Esophagus mucosa (tissue), 1 donor: Measurements from ENCODE around the gene APOM. TPM values are rescaled to one million over a fixed set of nuclear protein-coding genes. Genes with fewer than 3 reads are reported as not detected.

Experiments used
- ATAC-seq: fragments of 200-7000 bp; cut with Tn5 transposase; one replicate; pipeline ENCODE4 v1.9.1; 2020
- total RNA-seq: library from RNA; stranded (reverse); gene quantifications from one replicate; pipeline ENCODE4 v1.2.4, GENCODE V29; 2023
- donor health status: DM: yes; HTN: yes; CAD: no.

APOM gene
- total RNA-seq, 1 donor from 2014 or later = 1.6 TPM

- no peak for ATAC-seq
Observed at GRCh38 chr6:31631681-31632278, 23.9 kb upstream of the APOM start.

GRCh38 chr6:31632279-31632946, 23.3 kb upstream of the APOM start:
- ATAC-seq = no peak

DNA sequence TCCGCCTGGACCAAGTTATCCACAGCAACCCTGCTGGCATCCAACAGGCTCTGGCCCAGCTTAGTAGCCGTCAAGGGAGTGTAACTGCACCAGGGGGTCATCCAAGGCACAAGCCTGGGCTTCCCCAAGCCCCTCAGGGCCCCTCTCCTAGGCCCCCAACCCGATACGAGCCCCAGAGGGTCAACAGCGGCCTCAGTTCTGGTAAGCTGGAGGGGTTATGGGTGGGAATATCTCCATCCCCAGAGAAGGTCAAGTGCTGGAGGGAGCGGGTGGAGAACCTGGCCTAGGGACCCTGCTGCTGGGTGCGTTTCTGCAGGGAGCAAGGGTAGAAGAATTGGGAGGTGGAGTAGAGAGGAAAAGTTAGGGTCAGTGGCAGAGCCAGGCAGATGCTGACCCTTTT, 22.2 kb upstream of the APOM start:
- no peak for ATAC-seq

GRCh38 chr6:31634131-31634530, 21.6 kb upstream of the APOM start:
- ATAC-seq = no peak

- ATAC-seq = no peak
Observed at GRCh38 chr6:31634969-31635575, 20.6 kb upstream of the APOM start.

GRCh38 chr6:31636698-31637596, 18.7 kb upstream of the APOM start:
- no peak for ATAC-seq

- ATAC-seq = no peak
Observed at GRCh38 chr6:31639043-31639442, 16.7 kb upstream of the APOM start.

DNA sequence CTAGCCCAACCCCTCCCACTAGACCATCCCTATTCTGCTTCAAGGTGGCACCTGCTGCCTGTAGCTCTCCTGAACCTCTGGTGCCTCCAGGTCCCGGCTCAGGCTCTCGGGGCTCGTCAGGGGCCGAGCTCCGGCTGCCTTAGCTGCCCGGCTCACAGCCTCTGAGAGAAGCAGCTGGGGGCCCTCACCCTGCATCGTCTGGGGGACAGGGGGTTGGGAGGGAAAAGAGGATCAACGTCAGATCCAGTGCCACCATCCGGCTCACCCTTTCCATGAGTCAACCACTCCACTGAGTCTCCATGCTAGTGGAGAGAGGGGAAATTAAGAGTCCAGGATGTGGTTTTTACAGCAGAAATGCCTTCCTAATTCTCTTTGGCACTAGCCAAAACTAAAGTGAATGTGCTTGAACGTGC, 16.2 kb upstream of the APOM start:
- no peak for ATAC-seq

- no peak for ATAC-seq
Observed at GRCh38 chr6:31640612-31641011, 15.1 kb upstream of the APOM start.

DNA sequence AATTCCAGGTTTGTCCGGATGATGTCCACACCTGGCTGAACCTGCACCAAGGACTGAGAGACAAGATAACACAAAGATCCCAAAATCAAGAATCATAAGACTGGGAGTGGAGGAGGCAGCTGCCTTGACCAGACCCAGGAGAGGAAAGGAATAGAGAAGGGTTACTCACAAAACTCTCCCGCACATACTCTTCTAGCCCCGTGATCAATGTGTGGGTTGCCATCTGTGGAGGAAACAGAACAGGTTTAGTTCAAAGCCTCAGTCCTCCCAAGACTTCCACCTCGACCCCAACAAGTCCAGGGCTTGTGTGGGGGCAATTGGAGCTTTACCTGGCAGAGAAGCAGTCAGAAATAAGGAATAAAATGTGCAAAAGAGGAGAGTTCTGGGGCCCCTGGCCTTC, 14.3 kb upstream of the APOM start:
- no peak for ATAC-seq

DNA sequence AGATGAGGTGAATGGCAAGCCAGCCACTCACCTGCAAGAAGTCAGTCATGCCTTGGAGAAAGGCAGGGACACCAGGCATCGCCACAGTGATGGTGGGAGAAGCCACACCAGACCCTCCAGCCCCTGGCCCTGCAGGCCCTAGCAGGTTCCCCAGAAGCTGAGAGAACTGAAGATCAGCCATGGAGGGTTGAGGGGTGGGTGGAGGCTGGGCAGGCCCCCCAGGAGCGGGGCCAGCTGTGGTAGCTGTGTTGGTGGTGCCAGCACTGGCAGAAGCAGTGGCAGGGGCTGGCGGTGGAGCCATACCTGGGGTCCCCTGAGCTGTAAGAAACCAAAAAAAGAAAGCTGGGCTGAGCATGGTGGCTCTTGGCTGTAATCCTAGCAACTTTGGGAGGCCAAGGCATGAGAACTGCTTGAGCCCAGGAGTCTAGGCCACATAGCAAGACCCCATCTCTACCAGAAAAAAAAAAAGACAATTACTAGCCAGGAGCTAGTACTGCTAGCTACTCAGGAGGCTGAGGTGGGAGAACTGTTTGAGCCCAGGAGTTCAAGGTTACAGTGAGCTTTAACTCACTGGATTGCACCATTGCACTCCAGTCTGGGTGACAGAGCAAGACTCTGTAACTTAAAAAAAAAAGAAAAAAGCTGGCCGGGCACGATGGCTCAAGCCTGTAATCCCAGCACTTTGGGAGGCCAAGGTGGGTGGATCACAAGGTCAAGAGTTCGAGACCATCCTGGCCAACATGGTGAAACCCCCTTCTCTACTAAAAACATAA, 12.7 kb upstream of the APOM start:
- ATAC-seq = no peak

- ATAC-seq = no peak
Observed at GRCh38 chr6:31643818-31644454, 11.8 kb upstream of the APOM start.

GRCh38 chr6:31645325-31645724, 10.4 kb upstream of the APOM start:
- ATAC-seq = no peak

- ATAC-seq = peak; percentile 74
Observed at GRCh38 chr6:31651602-31652191, 4.0 kb upstream of the APOM start.

- ATAC-seq = peak; percentile 66
Observed at GRCh38 chr6:31652925-31653724, 2.6 kb upstream of the APOM start.

DNA sequence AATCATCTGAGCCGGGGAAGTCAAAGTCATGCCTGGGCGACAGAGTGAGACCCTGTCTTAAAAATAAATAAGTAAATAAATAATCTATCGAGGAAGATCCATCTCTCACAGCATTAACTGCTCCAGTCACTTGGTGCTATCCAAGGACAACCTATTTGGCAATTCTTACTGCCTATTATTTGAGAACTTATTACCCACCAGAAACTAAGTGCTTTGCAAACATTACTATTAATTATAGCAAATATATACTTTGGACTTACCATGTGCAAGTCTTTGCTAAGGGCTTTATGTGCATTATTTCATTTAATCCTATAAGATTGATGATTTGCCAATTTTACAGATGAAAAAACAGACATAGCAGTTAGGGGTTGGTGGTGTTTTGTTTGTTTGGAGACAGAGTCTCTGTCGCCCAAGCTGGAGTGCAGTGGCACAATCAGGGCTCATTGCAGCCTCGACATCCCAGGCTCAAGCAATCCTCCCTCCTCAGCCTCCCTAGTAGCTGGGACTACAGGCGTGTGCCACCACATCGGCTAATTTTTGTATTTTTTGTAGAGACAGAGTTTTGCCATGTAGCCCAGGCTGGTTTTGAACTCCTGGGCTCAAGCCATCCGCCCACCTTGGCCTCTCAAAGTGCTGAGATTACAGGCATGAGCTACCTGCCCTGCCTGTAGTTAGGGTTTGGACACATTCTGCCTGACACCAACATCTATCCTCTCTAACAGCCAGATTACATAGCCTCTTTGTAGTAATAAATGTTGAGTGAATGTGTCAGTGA, 933 bp upstream of the APOM start:
- no peak for ATAC-seq

DNA sequence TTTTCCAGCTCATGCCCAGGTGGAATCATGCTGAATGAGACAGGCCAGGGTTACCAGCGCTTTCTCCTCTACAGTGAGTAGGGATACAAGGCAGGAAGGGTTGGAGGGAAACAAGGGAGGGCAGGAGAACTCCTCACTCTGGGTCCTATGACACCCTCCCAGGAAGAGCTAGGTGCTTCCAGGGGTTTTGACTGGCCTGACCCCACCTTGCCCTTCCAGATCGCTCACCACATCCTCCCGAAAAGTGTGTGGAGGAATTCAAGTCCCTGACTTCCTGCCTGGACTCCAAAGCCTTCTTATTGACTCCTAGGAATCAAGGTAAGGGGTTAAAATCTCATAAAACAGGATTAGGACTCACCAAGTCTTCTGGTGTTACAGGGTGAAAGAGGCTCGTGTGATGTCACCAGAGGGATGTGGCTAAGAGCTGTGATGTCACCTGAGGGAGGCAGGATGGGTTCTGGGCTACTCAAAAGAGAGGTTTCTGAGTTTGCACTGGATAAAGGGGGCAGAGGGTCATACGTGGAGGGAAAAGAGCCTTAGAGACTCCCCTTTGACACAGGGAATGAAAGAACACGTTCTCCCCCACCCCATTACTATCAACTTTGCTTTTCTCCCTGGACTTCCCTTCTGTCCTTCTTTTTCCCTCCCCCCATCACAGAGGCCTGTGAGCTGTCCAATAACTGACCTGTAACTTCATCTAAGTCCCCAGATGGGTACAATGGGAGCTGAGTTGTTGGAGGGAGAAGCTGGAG, 1.9 kb downstream of the APOM start:
- ATAC-seq = no peak

GRCh38 chr6:31658158-31658688, 2.5 kb downstream of the APOM start:
- no peak for ATAC-seq
